Neural cell (in vitro differentiated cells): Measurements from ENCODE around the gene CARS2. TPM values are rescaled to one million over a fixed set of nuclear protein-coding genes. Genes with fewer than 3 reads are reported as not detected.

Experiments
- H2AFZ ChIP-seq: fragments of 200-600, 300-800 bp; sonication (generic), shearing (Covaris generic); 2 replicates; pipeline ENCODE4 v1.6.0; 2014; ENCODE audit warnings: low read depth, mild to moderate bottlenecking, antibody characterized with exemption, low read length, moderate library complexity
- H3F3A ChIP-seq: fragments of 200-600 bp; shearing (Covaris generic); 2 replicates; pipeline ENCODE4 v1.6.1; 2016; ENCODE audit warnings: mild to moderate bottlenecking, moderate library complexity, mixed read lengths, antibody characterized with exemption, low read length; ENCODE audit not compliant: insufficient read depth, poor library complexity, severe bottlenecking
- H3K27ac ChIP-seq: fragments of 200-600, 300-800 bp; sonication (generic), shearing (Covaris generic); 2 replicates; pipeline ENCODE4 v1.5.1; 2014; ENCODE audit warnings: mild to moderate bottlenecking, low read length, moderate library complexity
- H3K27me3 ChIP-seq: fragments of 300-800, 200-600 bp; sonication (generic), shearing (Covaris generic); 2 replicates; pipeline ENCODE4 v1.6.0; 2014; ENCODE audit warnings: mild to moderate bottlenecking, low read depth, low read length, moderate library complexity; ENCODE audit not compliant: insufficient read depth
- H3K36me3 ChIP-seq: fragments of 300-800, 200-600 bp; sonication (generic), shearing (Covaris generic); 2 replicates; pipeline ENCODE4 v1.5.1; 2014; ENCODE audit warnings: mild to moderate bottlenecking, antibody characterized with exemption, low read length, moderate library complexity; ENCODE audit not compliant: insufficient read depth
- H3K4me2 ChIP-seq: fragments of 300-800, 200-600 bp; sonication (generic), shearing (Covaris generic); 2 replicates; pipeline ENCODE4 v1.6.0; 2014; ENCODE audit warnings: mild to moderate bottlenecking, low read length
- H3K4me3 ChIP-seq: fragments of 300-800, 200-600 bp; sonication (generic), shearing (Covaris generic); 2 replicates; pipeline ENCODE4 v1.5.1; 2014; ENCODE audit warnings: mild to moderate bottlenecking, low read length, moderate library complexity
- H3K79me2 ChIP-seq: fragments of 200-600 bp; shearing (Covaris generic); replicated peaks from 2 replicates; pipeline ENCODE4 v1.6.0; 2014; ENCODE audit warnings: mild to moderate bottlenecking, low read length, moderate library complexity; ENCODE audit not compliant: insufficient read depth
- H3K9ac ChIP-seq: fragments of 300-800, 200-600 bp; sonication (generic), shearing (Covaris generic); 2 replicates; pipeline ENCODE4 v1.6.1; 2016; ENCODE audit warnings: mild to moderate bottlenecking, low read length, mixed read lengths
- H3K9me2 ChIP-seq: fragments of 200-600 bp; shearing (Covaris generic); 2 replicates; pipeline ENCODE4 v1.6.1; 2016; ENCODE audit warnings: mild to moderate bottlenecking, low read length, mixed read lengths; ENCODE audit not compliant: insufficient read depth
- H3K9me3 ChIP-seq: fragments of 200-600, 300-800 bp; sonication (generic), shearing (Covaris generic); 2 replicates; pipeline ENCODE4 v1.6.1; 2016; ENCODE audit warnings: mild to moderate bottlenecking, mixed run types, low read length, moderate library complexity, mixed read lengths
- H4K20me1 ChIP-seq: fragments of 200-600 bp; shearing (Covaris generic); 2 replicates; pipeline ENCODE4 v1.6.1; 2016; ENCODE audit warnings: mild to moderate bottlenecking, mixed run types; ENCODE audit not compliant: insufficient read depth
- CTCF ChIP-seq: fragments of 450-650 bp; IDR thresholded peaks from 2 replicates; pipeline ENCODE4 v1.5.1; 2014; ENCODE audit warnings: antibody characterized with exemption, mild to moderate bottlenecking, moderate library complexity; ENCODE audit not compliant: poor library complexity, severe bottlenecking
- EP300 ChIP-seq: fragments of 450-650 bp; conservative IDR thresholded peaks from 2 replicates; pipeline ENCODE4 v1.6.1; 2014; ENCODE audit warnings: antibody characterized with exemption, mild to moderate bottlenecking, moderate library complexity; ENCODE audit not compliant: poor library complexity, severe bottlenecking
- EZH2 ChIP-seq: fragments of 200-600, 300-800 bp; shearing (Covaris generic), sonication (generic); IDR thresholded peaks from 2 replicates; pipeline ENCODE4 v1.6.1; 2014; ENCODE audit warnings: antibody characterized with exemption, low read length, borderline replicate concordance, mild to moderate bottlenecking; ENCODE audit not compliant: insufficient read depth, poor library complexity, severe bottlenecking
- MXI1 ChIP-seq: fragments of 450-650 bp; conservative IDR thresholded peaks from 2 replicates; pipeline ENCODE4 v1.6.1; 2014; ENCODE audit warnings: antibody characterized with exemption, mild to moderate bottlenecking; ENCODE audit not compliant: poor library complexity, severe bottlenecking
- POLR2AphosphoS5 ChIP-seq: IDR thresholded peaks from 2 replicates; pipeline ENCODE4 v1.6.1; 2012
- RAD21 ChIP-seq: fragments of 450-650 bp; conservative IDR thresholded peaks from 2 replicates; pipeline ENCODE4 v1.6.1; 2014; ENCODE audit warnings: antibody characterized with exemption, mild to moderate bottlenecking, moderate library complexity
- REST ChIP-seq: IDR thresholded peaks from 2 replicates; pipeline ENCODE4 v1.6.1; 2012; ENCODE audit warnings: borderline replicate concordance
- SMC3 ChIP-seq: fragments of 450-650 bp; conservative IDR thresholded peaks from 2 replicates; pipeline ENCODE4 v1.6.1; 2014; ENCODE audit warnings: antibody characterized with exemption, mild to moderate bottlenecking, moderate library complexity; ENCODE audit not compliant: poor library complexity
- TAF1 ChIP-seq: IDR thresholded peaks from 2 replicates; pipeline ENCODE4 v1.6.1; 2012; ENCODE audit warnings: low read depth
- polyA plus RNA-seq: library from polyadenylated mRNA; depleted of rRNA; stranded (reverse); fragments of >200 nt; gene quantifications from 2 replicates; pipeline ENCODE4 v1.2.3, GENCODE V29; 2014

Gene CARS2
- polyA plus RNA-seq, 1 donor from 2014 or later: 92.2 TPM

GRCh38 chr13:110649551-110649950 lies 56.4 kb downstream of the CARS2 start:
- Histone ChIP-seq H2AFZ (no peak overlapping the region), H3K36me3 (no peaks in the 10 kb centered on the region), H3K9me2 (no peaks in the 10 kb centered on the region), H3K27ac (no peak overlapping the region), H3F3A (no peaks in the 10 kb centered on the region), H3K4me2 (no peak overlapping the region), H3K9me3 (no peaks in the 10 kb centered on the region), H3K9ac (no peak overlapping the region), H4K20me1 (no peaks in the 10 kb centered on the region), H3K4me3 (no peak overlapping the region), H3K27me3 (no peaks in the 10 kb centered on the region), H3K79me2 (no peaks in the 10 kb centered on the region)
- TF ChIP-seq EZH2: no peak
- no peak for TF ChIP-seq EP300
- TF ChIP-seq CTCF: no peak
- no peak for TF ChIP-seq SMC3
- TF ChIP-seq POLR2AphosphoS5: no peak
- TF ChIP-seq TAF1: no peak
- no peak for TF ChIP-seq REST
- TF ChIP-seq MXI1: no peak
- TF ChIP-seq RAD21: no peak

- no peaks in the 10 kb centered on the region for H3K79me2 ChIP-seq
- TF ChIP-seq RAD21 (no peak), CTCF (no peak), POLR2AphosphoS5 (no peak), EZH2 (no peak), EP300 (no peak), TAF1 (no peak), MXI1 (no peak), SMC3 (no peak), REST (no peak)
- H3K36me3 ChIP-seq: no peaks in the 10 kb centered on the region
- no peak overlapping the region for H3K4me2 ChIP-seq
- no peaks in the 10 kb centered on the region for H4K20me1 ChIP-seq
- no peak overlapping the region for H2AFZ ChIP-seq
- H3K9me2 ChIP-seq: no peaks in the 10 kb centered on the region
- no peaks in the 10 kb centered on the region for H3K27me3 ChIP-seq
- H3K9me3 ChIP-seq: no peaks in the 10 kb centered on the region
- no peak overlapping the region for H3K4me3 ChIP-seq
- H3K27ac ChIP-seq: no peak overlapping the region
- H3F3A ChIP-seq: no peaks in the 10 kb centered on the region
- H3K9ac ChIP-seq: no peak overlapping the region
Measured at GRCh38 chr13:110648848-110649421, 57.0 kb downstream of the CARS2 start.
